ENCODE measurements around the gene NUTM1. TPM values are rescaled to one million over a fixed set of nuclear protein-coding genes. Genes with fewer than 3 reads are reported as not detected.
A peak's percentile ranks its signal among the peaks of the same experiment; 100 is the strongest.

NUTM1 gene
- not detected in 2 replicates for total RNA-seq
- long read RNA-seq, result 0 reads

GRCh38 chr15:34342737-34343575 is at the start of gene NUTM1, which contains the start of gene NOP10:
Gene NUTM1, plus strand, starts transcription at chr15:34343315. Its CDS starts 382 bp downstream, at chr15:34343697.
Gene NOP10, minus strand, starts transcription at chr15:34343136. Its CDS starts 63 bp downstream, at chr15:34343073.
- H3K27me3 Mint-ChIP-seq (ENCODE audit: low read depth), result peaks cover 5% of the 10 kb centered on the region
- H3K4me1 Mint-ChIP-seq, result peaks cover 19% of the 10 kb centered on the region
- TF ChIP-seq, protein P1, sequence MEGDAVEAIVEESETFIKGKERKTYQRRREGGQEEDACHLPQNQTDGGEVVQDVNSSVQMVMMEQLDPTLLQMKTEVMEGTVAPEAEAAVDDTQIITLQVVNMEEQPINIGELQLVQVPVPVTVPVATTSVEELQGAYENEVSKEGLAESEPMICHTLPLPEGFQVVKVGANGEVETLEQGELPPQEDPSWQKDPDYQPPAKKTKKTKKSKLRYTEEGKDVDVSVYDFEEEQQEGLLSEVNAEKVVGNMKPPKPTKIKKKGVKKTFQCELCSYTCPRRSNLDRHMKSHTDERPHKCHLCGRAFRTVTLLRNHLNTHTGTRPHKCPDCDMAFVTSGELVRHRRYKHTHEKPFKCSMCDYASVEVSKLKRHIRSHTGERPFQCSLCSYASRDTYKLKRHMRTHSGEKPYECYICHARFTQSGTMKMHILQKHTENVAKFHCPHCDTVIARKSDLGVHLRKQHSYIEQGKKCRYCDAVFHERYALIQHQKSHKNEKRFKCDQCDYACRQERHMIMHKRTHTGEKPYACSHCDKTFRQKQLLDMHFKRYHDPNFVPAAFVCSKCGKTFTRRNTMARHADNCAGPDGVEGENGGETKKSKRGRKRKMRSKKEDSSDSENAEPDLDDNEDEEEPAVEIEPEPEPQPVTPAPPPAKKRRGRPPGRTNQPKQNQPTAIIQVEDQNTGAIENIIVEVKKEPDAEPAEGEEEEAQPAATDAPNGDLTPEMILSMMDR (conservative IDR thresholded peaks at IDR 0.05), result peak; percentile 99
- no peaks in the 10 kb centered on the region for H3K9me3 Mint-ChIP-seq
- peaks cover 12% of the 10 kb centered on the region for H3K36me3 Mint-ChIP-seq (ENCODE audit: low read depth)
- peak; percentile 94 for DNase-seq (ENCODE audit: low read depth, low spot score)
- H3K4me3 Mint-ChIP-seq, result peak within 1 kb of the TSS; percentile 12
- peak within 1 kb of the TSS; percentile 93 for H3K27ac Mint-ChIP-seq (ENCODE audit: unreplicated experiment)

- TF ChIP-seq, protein P1 (conservative IDR thresholded peaks at IDR 0.05), result no peak
- H3K27me3 Mint-ChIP-seq (ENCODE audit: low read depth), result no peaks in the 10 kb centered on the region
- no peaks in the 10 kb centered on the region for H3K36me3 Mint-ChIP-seq (ENCODE audit: low read depth)
- H3K4me3 Mint-ChIP-seq, result no peak overlapping the region
- DNase-seq (ENCODE audit: low read depth, low spot score), result no peak
- no peaks in the 10 kb centered on the region for H3K9me3 Mint-ChIP-seq
- H3K4me1 Mint-ChIP-seq, result no peaks in the 10 kb centered on the region
- no peak overlapping the region for H3K27ac Mint-ChIP-seq (ENCODE audit: unreplicated experiment)
Measured at GRCh38 chr15:34297059-34297458, 46.1 kb upstream of the NUTM1 start.

- Mint-ChIP-seq H3K9me3 (no peaks in the 10 kb centered on the region), H3K36me3 (ENCODE audit: low read depth) (no peaks in the 10 kb centered on the region), H3K27ac (ENCODE audit: unreplicated experiment) (no peak overlapping the region), H3K4me1 (no peaks in the 10 kb centered on the region), H3K4me3 (no peak overlapping the region), H3K27me3 (ENCODE audit: low read depth) (no peaks in the 10 kb centered on the region)
- no peak for DNase-seq (ENCODE audit: low read depth, low spot score)
- TF ChIP-seq, protein P1 (conservative IDR thresholded peaks at IDR 0.05), result no peak
Measured at GRCh38 chr15:34301058-34301457, 42.1 kb upstream of the NUTM1 start.

DNA sequence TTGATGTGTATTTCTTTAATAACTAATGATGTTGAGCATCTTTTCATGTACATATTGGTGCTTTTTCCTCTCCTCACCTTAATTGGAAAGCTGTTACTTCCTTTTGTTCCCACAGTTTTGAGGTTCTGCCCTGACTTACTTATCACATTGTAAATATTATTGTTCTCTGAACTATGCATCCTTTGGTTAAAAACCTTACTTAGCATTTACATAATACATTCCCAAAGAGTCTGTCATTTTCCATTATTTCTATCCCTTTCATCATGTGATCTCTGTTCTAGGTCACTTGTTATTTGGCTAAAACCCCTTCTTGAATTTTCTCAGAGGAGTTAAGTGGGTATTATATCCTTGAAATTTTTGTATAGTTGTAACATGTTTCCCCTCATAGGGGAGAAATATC is 38.5 kb upstream of the NUTM1 start:
- TF ChIP-seq, protein P1 (conservative IDR thresholded peaks at IDR 0.05), result no peak
- Mint-ChIP-seq H3K27ac (ENCODE audit: unreplicated experiment) (no peak overlapping the region), H3K36me3 (ENCODE audit: low read depth) (no peaks in the 10 kb centered on the region), H3K4me3 (no peak overlapping the region), H3K27me3 (ENCODE audit: low read depth) (no peaks in the 10 kb centered on the region), H3K4me1 (peaks cover 2% of the 10 kb centered on the region), H3K9me3 (no peaks in the 10 kb centered on the region)
- DNase-seq (ENCODE audit: low read depth, low spot score), result no peak

- TF ChIP-seq, protein P1 (conservative IDR thresholded peaks at IDR 0.05), result no peak
- Mint-ChIP-seq H3K27me3 (ENCODE audit: low read depth) (no peaks in the 10 kb centered on the region), H3K36me3 (ENCODE audit: low read depth) (no peaks in the 10 kb centered on the region), H3K27ac (ENCODE audit: unreplicated experiment) (no peak overlapping the region), H3K9me3 (no peaks in the 10 kb centered on the region), H3K4me3 (no peak overlapping the region), H3K4me1 (peaks cover 5% of the 10 kb centered on the region)
- no peak for DNase-seq (ENCODE audit: low read depth, low spot score)
Measured at GRCh38 chr15:34311563-34311962, 31.6 kb upstream of the NUTM1 start.
